Endothelial cell of umbilical vein (primary cell): ENCODE results near the gene PLEKHA8.

ENCODE experiments used
- EZH2 ChIP-seq: IDR thresholded peaks from 2 replicates; pipeline ENCODE4 v1.6.1; 2012; ENCODE audit warnings: borderline replicate concordance, low read depth, mild to moderate bottlenecking, moderate library complexity, low read length, inconsistent platforms; ENCODE audit not compliant: severe bottlenecking
- FOS ChIP-seq: IDR thresholded peaks from 2 replicates; pipeline ENCODE4 v1.6.1; 2011; ENCODE audit warnings: mild to moderate bottlenecking, low read length, moderate library complexity, borderline replicate concordance; ENCODE audit not compliant: insufficient read depth
- GATA2 ChIP-seq: IDR thresholded peaks from 2 replicates; pipeline ENCODE4 v1.7.0; 2011; ENCODE audit warnings: low read depth, mild to moderate bottlenecking, moderate library complexity, mixed read lengths, low read length; ENCODE audit not compliant: insufficient read length, insufficient read depth
- JUN ChIP-seq: IDR thresholded peaks from 2 replicates; pipeline ENCODE4 v1.6.1; 2011; ENCODE audit warnings: borderline replicate concordance, low read depth; ENCODE audit not compliant: insufficient read length, insufficient read depth
- MYC ChIP-seq: IDR thresholded peaks from one replicate; pipeline ENCODE4 v1.6.1; 2011; ENCODE audit warnings: mild to moderate bottlenecking, low read depth, low read length
- POLR2A ChIP-seq: IDR thresholded peaks from 2 replicates; pipeline ENCODE4 v1.6.1; 2012; ENCODE audit warnings: low read depth, mild to moderate bottlenecking, control low read depth, low read length
- POLR2AphosphoS5 ChIP-seq: IDR thresholded peaks from 2 replicates; pipeline ENCODE4 v1.6.1; 2012; ENCODE audit warnings: low read depth, mild to moderate bottlenecking, control low read depth, low read length, moderate library complexity; ENCODE audit not compliant: insufficient read depth
- TF ChIP-seq, protein P1 (sequence below), 2 donors: IDR thresholded peaks; 1 replicate in 1 of 2; 2 replicates in 1 of 2; pipeline ENCODE4 v1.5.1; 2011; ENCODE audit warnings: low read length in 2 of 2, mild to moderate bottlenecking in 2 of 2, moderate library complexity in 2 of 2, control low read depth in 1 of 2, inconsistent platforms in 1 of 2, low read depth in 1 of 2; ENCODE audit not compliant: insufficient read depth in 1 of 2; ENCODE audit errors: extremely low read depth in 1 of 2
- TF ChIP-seq, protein P2 (sequence below): IDR thresholded peaks from 2 replicates; pipeline ENCODE4 v1.6.1; 2011; ENCODE audit not compliant: insufficient read depth, insufficient read length

DNA sequence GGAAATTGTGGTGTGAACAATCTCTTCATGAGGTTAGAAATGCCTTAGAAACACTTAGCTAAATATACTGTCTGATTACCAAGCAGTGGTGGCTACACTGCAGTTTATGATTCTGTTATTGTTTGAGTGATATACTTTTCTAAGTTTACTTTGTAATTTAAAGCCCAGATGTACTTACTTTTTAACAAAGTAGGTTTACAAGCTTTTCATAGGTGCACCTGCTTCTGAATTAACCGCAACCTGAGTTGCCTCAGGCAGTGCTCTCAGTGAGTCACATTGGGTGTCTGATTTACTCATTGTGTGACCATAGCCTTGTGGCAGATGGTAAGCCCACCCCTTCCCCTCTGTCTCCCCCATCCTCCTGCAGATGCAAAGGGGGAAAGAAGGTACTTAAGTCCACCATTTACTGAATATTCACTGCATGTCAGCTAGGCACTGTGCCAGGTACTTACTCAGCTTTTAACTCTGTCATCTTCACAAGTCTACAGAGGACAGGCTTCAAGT is 115.6 kb downstream of the PLEKHA8 start:
- TF ChIP-seq POLR2A (no peak), EZH2 (no peak), POLR2AphosphoS5 (no peak), MYC (no peak), FOS (no peak), JUN (no peak), GATA2 (no peak)
- TF ChIP-seq, protein P1, sequence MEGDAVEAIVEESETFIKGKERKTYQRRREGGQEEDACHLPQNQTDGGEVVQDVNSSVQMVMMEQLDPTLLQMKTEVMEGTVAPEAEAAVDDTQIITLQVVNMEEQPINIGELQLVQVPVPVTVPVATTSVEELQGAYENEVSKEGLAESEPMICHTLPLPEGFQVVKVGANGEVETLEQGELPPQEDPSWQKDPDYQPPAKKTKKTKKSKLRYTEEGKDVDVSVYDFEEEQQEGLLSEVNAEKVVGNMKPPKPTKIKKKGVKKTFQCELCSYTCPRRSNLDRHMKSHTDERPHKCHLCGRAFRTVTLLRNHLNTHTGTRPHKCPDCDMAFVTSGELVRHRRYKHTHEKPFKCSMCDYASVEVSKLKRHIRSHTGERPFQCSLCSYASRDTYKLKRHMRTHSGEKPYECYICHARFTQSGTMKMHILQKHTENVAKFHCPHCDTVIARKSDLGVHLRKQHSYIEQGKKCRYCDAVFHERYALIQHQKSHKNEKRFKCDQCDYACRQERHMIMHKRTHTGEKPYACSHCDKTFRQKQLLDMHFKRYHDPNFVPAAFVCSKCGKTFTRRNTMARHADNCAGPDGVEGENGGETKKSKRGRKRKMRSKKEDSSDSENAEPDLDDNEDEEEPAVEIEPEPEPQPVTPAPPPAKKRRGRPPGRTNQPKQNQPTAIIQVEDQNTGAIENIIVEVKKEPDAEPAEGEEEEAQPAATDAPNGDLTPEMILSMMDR (IDR thresholded peaks at IDR 0.05; ENCODE audit: extremely low read depth in 1 of 2, insufficient read depth in 1 of 2, low read depth in 1 of 2, low read length in 2 of 2), result no peak
- TF ChIP-seq, protein P2, sequence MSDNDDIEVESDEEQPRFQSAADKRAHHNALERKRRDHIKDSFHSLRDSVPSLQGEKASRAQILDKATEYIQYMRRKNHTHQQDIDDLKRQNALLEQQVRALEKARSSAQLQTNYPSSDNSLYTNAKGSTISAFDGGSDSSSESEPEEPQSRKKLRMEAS, result no peak
